ENCODE results near the gene INHBC.
A peak's percentile ranks its signal among the peaks of the same experiment; 100 is the strongest.

INHBC gene

DNA sequence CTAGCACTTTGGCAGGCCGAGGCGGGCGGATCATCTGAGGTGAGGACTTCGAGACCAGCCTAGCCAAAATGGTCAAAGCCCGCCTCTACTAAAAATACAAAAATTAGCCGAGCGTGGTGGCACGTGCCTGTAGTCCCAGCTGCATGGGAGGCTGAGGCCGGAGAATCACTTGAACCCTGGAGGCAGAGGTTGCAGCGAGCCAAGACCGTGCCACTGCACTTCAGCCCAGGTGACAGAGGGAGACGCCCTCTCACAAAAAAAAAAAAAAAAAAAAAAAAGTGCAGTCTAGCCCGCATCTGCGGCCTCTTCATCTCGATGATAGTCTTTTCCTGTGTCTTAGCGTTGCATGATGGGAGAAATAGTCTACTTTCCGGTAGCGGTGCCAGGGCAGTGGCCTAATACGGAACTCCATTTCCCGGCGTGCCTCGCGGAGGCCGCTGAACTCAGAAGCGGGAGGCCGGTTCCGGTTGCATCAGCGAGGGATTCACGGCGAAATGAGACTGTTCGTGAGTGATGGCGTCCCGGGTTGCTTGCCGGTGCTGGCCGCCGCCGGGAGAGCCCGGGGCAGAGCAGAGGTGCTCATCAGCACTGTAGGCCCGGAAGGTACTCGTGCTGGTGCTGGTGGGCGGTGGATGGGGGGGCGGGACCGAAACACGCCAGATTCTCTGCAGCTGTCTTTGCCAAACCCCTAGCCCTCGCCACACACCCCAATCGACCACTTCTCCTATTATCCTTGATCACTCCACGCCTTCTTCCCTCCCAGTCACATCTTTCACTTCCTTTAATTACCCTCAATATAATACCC, 53.2 kb downstream of the INHBC start, which contains the start of gene MARS1 (continued):
- TF ChIP-seq ZBTB17 (tag by site-specific recombination; IDR thresholded peaks at IDR 0.05), result peak; percentile 89
- peak; percentile 83 for TF ChIP-seq ZNF629 (tag by site-specific recombination; IDR thresholded peaks at IDR 0.05)
- peak; percentile 38; the same call in 1 of the 2 replicates for TF ChIP-seq ZBTB20 (tag by site-specific recombination; IDR thresholded peaks at IDR 0.05)
- TF ChIP-seq MZF1 (tag by site-specific recombination; IDR thresholded peaks at IDR 0.05; ENCODE audit: borderline replicate concordance), result no peak
- TF ChIP-seq, protein P1, sequence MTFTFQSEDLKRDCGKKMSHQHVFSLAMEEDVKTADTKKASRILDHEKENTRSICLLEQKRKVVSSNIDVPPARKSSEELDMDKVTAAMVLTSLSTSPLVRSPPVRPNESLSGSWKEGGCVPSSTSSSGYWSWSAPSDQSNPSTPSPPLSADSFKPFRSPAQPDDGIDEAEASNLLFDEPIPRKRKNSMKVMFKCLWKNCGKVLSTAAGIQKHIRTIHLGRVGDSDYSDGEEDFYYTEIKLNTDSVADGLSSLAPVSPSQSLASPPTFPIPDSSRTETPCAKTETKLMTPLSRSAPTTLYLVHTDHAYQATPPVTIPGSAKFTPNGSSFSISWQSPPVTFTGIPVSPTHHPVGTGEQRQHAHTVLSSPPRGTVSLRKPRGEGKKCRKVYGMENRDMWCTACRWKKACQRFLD (tag by site-specific recombination; IDR thresholded peaks at IDR 0.05), result peak; percentile 80; the same call in 1 of the 2 replicates
- TF ChIP-seq ZNF133 (tag by site-specific recombination; IDR thresholded peaks at IDR 0.05), result peak; percentile 25; the same call in 1 of the 2 replicates
- peak; percentile 49 for TF ChIP-seq FEZF1 (tag by site-specific recombination; IDR thresholded peaks at IDR 0.05)
- TF ChIP-seq KLF7 (tag by site-specific recombination; IDR thresholded peaks at IDR 0.05; ENCODE audit: borderline replicate concordance), result peak; percentile 94
- peak; percentile 61 for TF ChIP-seq SP7 (tag by site-specific recombination; IDR thresholded peaks at IDR 0.05)
- TF ChIP-seq WT1 (tag by site-specific recombination; IDR thresholded peaks at IDR 0.05), result peak; percentile 14; the same call in 1 of the 2 replicates
- TF ChIP-seq ZBTB21 (tag by site-specific recombination; IDR thresholded peaks at IDR 0.05), result 0 out of 2 replicates have a peak, but pooled peaks have one; percentile 18
- peak; percentile 40; the same call in 1 of the 2 replicates for TF ChIP-seq PATZ1 (tag by site-specific recombination; IDR thresholded peaks at IDR 0.05)
- peak; percentile 72 for TF ChIP-seq ZNF335 (tag by site-specific recombination; conservative IDR thresholded peaks at IDR 0.05)
- no peak for TF ChIP-seq ZNF521 (tag by site-specific recombination; IDR thresholded peaks at IDR 0.05)
- TF ChIP-seq ZNF585B (tag by site-specific recombination; IDR thresholded peaks at IDR 0.05), result no peak
- TF ChIP-seq ZNF76 (tag by site-specific recombination; IDR thresholded peaks at IDR 0.05; ENCODE audit: borderline replicate concordance, low read depth), result peak; percentile 96
- TF ChIP-seq, protein P2, sequence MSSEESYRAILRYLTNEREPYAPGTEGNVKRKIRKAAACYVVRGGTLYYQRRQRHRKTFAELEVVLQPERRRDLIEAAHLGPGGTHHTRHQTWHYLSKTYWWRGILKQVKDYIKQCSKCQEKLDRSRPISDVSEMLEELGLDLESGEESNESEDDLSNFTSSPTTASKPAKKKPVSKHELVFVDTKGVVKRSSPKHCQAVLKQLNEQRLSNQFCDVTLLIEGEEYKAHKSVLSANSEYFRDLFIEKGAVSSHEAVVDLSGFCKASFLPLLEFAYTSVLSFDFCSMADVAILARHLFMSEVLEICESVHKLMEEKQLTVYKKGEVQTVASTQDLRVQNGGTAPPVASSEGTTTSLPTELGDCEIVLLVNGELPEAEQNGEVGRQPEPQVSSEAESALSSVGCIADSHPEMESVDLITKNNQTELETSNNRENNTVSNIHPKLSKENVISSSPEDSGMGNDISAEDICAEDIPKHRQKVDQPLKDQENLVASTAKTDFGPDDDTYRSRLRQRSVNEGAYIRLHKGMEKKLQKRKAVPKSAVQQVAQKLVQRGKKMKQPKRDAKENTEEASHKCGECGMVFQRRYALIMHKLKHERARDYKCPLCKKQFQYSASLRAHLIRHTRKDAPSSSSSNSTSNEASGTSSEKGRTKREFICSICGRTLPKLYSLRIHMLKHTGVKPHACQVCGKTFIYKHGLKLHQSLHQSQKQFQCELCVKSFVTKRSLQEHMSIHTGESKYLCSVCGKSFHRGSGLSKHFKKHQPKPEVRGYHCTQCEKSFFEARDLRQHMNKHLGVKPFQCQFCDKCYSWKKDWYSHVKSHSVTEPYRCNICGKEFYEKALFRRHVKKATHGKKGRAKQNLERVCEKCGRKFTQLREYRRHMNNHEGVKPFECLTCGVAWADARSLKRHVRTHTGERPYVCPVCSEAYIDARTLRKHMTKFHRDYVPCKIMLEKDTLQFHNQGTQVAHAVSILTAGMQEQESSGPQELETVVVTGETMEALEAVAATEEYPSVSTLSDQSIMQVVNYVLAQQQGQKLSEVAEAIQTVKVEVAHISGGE (tag by site-specific recombination; conservative IDR thresholded peaks at IDR 0.05; ENCODE audit: low read depth), result peak; percentile 88
- TF ChIP-seq, protein P3, sequence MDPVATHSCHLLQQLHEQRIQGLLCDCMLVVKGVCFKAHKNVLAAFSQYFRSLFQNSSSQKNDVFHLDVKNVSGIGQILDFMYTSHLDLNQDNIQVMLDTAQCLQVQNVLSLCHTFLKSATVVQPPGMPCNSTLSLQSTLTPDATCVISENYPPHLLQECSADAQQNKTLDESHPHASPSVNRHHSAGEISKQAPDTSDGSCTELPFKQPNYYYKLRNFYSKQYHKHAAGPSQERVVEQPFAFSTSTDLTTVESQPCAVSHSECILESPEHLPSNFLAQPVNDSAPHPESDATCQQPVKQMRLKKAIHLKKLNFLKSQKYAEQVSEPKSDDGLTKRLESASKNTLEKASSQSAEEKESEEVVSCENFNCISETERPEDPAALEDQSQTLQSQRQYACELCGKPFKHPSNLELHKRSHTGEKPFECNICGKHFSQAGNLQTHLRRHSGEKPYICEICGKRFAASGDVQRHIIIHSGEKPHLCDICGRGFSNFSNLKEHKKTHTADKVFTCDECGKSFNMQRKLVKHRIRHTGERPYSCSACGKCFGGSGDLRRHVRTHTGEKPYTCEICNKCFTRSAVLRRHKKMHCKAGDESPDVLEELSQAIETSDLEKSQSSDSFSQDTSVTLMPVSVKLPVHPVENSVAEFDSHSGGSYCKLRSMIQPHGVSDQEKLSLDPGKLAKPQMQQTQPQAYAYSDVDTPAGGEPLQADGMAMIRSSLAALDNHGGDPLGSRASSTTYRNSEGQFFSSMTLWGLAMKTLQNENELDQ (tag by site-specific recombination; IDR thresholded peaks at IDR 0.05; ENCODE audit: low read depth), result peak; percentile 91
- TF ChIP-seq ZNF394 (tag by site-specific recombination; IDR thresholded peaks at IDR 0.05; ENCODE audit: borderline replicate concordance), result peak; percentile 20
- TF ChIP-seq ZNF214 (tag by site-specific recombination; IDR thresholded peaks at IDR 0.05; ENCODE audit: borderline replicate concordance), result no peak
- TF ChIP-seq ZNF660 (tag by site-specific recombination; IDR thresholded peaks at IDR 0.05), result peak; percentile 61; the same call in 1 of the 2 replicates
- TF ChIP-seq ZNF266 (tag by site-specific recombination; IDR thresholded peaks at IDR 0.05; ENCODE audit: low read depth), result 0 out of 2 replicates have a peak, but pooled peaks have one; percentile 14
- no peak for TF ChIP-seq MYNN (tag by site-specific recombination; IDR thresholded peaks at IDR 0.05; ENCODE audit: borderline replicate concordance)
- 0 out of 2 replicates have a peak, but pooled peaks have one; percentile 23 for TF ChIP-seq ZNF701 (tag by site-specific recombination; IDR thresholded peaks at IDR 0.05)
- TF ChIP-seq ZNF501 (tag by site-specific recombination; IDR thresholded peaks at IDR 0.05), result peak; percentile 72; the same call in 1 of the 2 replicates
- TF ChIP-seq, protein P4, sequence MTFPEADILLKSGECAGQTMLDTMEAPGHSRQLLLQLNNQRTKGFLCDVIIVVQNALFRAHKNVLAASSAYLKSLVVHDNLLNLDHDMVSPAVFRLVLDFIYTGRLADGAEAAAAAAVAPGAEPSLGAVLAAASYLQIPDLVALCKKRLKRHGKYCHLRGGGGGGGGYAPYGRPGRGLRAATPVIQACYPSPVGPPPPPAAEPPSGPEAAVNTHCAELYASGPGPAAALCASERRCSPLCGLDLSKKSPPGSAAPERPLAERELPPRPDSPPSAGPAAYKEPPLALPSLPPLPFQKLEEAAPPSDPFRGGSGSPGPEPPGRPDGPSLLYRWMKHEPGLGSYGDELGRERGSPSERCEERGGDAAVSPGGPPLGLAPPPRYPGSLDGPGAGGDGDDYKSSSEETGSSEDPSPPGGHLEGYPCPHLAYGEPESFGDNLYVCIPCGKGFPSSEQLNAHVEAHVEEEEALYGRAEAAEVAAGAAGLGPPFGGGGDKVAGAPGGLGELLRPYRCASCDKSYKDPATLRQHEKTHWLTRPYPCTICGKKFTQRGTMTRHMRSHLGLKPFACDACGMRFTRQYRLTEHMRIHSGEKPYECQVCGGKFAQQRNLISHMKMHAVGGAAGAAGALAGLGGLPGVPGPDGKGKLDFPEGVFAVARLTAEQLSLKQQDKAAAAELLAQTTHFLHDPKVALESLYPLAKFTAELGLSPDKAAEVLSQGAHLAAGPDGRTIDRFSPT (tag by site-specific recombination; IDR thresholded peaks at IDR 0.05), result no peak
- peak; percentile 68; the same call in 1 of the 2 replicates for TF ChIP-seq ZNF24 (tag by site-specific recombination; IDR thresholded peaks at IDR 0.05)
- peak; percentile 30; the same call in 1 of the 2 replicates for TF ChIP-seq GLIS1 (tag by site-specific recombination; IDR thresholded peaks at IDR 0.05)
